ENCODE measurements around the gene ZNRF3.
"Not testable (repeated sequence)": the region's sequence is repeated elsewhere in the genome, so short reads cannot be mapped to it uniquely, and the experiment has no call there.

The ZNRF3 gene

DNA sequence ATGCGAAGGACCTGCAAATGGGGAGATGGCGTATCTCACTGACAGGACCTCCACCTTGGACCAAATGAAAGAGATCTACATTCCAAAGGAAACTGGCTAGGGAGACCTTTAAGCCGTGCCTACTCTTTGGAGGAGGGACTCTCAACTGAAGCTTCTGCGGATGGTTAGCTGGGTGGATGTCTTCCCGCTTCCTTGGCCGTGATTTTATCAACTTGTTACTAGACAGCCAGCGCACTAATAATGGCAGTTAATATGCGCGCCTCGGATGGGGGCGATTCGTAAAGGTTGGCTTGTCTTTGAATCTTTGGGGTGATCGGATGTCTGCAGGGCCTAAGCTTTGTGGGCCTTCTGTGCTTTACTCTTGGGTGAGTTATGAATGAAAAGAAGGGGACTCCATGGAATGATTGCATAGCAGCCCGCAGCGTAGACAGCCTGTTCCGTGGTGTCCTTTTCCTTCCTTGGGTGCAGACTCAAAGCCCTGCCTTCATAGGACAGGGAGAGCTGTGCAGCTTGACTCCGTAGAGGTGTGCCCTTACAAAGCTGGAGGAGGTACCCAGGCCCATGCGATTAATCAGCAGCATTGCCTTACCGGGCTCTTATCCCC is 1.5 kb downstream of the ZNRF3 start:
- no peak for DNase-seq (ENCODE audit: low read depth in 2 of 2)

GRCh38 chr22:28885939-28886338 is 2.6 kb downstream of the ZNRF3 start:
- no peak for DNase-seq (ENCODE audit: low read depth in 2 of 2)

GRCh38 chr22:28886679-28887078 is 3.3 kb downstream of the ZNRF3 start:
- not testable (repeated sequence) for DNase-seq (ENCODE audit: low read depth in 2 of 2)

- DNase-seq (ENCODE audit: low read depth in 2 of 2) = no peak
These were observed 4.5 kb downstream of the ZNRF3 start for GRCh38 chr22:28887725-28888459.

GRCh38 chr22:28889478-28890024 is 6.2 kb downstream of the ZNRF3 start:
- DNase-seq (ENCODE audit: low read depth in 2 of 2) = no peak

- DNase-seq (ENCODE audit: low read depth in 2 of 2) = no peak
These were observed 7.9 kb downstream of the ZNRF3 start for GRCh38 chr22:28891156-28891733.

- no peak for DNase-seq (ENCODE audit: low read depth in 2 of 2)
These were observed 8.9 kb downstream of the ZNRF3 start for GRCh38 chr22:28892175-28892731.

GRCh38 chr22:28893810-28894209 is 10.4 kb downstream of the ZNRF3 start:
- no peak for DNase-seq (ENCODE audit: low read depth in 2 of 2)

DNA sequence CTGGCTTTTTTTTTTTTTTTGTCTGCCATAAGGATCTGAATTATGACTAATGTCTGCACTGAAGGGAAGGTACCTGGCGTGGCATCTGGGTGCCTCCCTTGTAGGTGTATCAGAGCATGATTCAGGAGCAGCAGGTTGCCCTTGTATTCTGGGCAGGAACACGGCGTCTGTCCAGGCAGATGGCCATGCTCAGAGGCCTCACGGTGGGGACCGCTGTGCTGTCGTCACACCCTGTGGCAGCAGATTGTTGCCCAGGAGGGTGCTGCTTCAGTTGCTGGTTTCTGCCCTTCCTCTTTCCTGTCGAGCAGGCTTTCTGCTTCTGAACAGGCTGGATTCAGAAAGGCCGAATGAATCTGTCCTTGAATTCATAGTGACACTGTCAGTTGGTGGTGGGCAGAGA is 11.0 kb downstream of the ZNRF3 start:
- no peak for DNase-seq (ENCODE audit: low read depth in 2 of 2)

GRCh38 chr22:28894807-28895206 is 11.4 kb downstream of the ZNRF3 start:
- no peak for DNase-seq (ENCODE audit: low read depth in 2 of 2)

- DNase-seq (ENCODE audit: low read depth in 2 of 2) = no peak
These were observed 13.2 kb downstream of the ZNRF3 start for GRCh38 chr22:28896611-28897010.

DNA sequence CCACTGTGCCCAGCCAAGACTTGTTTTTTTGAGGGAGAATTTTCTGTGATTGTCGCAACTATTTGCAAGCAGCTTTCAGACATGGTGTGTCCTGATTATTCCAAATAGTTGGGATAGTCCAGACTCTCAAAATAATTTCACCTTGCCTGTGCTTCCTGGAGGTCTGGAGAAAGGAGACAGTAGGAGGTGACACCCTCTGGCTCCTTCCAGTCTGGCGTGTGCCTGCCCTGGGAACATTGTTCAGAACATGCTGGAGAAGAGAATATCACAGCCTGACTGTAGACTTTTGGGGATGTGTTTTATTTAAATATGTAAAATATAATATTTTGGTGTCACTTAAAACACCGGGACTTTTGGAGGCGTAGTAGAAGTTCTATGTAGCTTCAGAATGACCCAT is 14.9 kb downstream of the ZNRF3 start:
- no peak for DNase-seq (ENCODE audit: low read depth in 2 of 2)

- DNase-seq (ENCODE audit: low read depth in 2 of 2) = peak in 1 of 2 donors; percentile 4
These were observed 16.0 kb downstream of the ZNRF3 start for GRCh38 chr22:28899199-28899853.

DNA sequence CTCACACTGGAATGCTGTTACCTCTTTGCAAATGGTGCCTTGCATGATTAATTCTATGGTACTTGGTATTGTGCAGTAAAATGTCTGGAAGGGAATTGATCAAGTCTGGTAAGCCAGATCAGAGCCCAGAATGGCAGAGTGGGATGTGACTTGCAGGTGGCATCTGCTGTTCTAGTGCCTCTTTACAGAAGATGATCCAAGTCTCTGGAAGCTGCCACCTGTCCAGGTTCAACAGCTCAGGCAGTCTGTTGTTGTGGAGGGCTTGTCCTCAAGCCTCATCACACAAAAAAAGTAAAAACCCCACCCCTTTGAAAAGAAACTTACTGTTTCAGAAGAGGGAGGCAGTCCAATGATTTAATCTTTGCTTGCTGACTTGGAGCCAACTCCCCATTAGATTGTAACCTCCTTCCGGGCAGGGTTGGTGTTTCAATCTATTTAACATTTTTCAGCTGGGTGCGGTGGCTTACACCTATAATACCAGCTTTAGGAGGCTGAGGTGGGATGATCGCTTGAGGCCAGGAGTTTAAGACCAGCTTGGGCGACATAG is 17.1 kb downstream of the ZNRF3 start:
- DNase-seq (ENCODE audit: low read depth in 2 of 2) = no peak

- no peak for DNase-seq (ENCODE audit: low read depth in 2 of 2)
These were observed 19.1 kb downstream of the ZNRF3 start for GRCh38 chr22:28902490-28902889.

- no peak for DNase-seq (ENCODE audit: low read depth in 2 of 2)
These were observed 19.7 kb downstream of the ZNRF3 start for GRCh38 chr22:28903080-28903479.

DNA sequence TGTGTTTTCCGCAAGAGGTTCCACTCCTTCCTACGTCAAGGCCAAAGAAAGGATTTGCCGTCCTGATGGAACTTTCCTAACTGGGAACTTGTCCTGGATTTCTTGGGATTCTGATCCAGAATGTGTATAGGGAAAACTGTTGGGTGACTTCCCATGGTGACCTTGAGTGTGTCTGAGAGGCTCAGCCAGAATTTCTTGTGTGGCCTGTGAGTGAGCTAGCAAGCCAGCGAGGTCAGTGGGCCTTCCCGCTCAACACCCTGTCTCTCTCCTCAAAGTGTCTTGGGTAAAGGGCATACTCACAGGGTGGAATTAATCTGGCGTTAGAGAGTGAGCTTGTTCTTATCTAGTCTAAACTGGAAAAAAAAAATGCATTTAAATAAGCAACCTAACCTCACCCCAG is 20.4 kb downstream of the ZNRF3 start:
- no peak for DNase-seq (ENCODE audit: low read depth in 2 of 2)

DNA sequence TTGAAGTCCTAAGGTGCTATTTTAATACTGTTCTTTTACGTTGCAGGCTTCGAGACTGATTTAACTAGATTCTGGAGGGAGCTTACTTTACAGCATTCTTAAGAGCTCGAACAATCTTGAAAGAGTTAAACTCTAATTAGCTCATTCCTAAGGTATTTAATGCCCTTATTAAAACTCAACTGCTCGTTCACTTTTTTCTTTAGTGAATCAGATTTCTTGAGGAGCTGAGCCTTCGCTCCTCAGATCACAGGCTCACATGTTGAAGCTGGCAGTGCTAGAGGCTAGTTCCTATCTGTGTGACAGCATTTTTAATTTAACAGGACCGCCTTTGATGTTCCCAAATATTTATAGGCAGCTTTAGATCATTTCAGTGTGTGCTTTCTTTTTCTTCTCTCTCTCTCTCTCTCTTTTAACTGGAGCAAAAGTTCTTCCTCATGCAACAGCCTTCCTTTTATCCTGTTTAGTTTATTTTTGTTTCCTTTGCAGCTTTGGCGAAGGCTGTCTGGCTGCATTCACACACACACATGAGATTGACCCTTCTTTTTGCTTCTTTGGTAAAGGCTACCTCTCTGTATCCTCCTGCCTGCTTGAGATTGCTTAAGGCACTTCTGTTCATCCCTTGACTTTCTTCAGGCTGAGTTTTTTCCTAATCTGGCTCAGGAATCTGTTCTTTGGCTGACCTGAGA is 21.0 kb downstream of the ZNRF3 start:
- no peak for DNase-seq (ENCODE audit: low read depth in 2 of 2)

DNA sequence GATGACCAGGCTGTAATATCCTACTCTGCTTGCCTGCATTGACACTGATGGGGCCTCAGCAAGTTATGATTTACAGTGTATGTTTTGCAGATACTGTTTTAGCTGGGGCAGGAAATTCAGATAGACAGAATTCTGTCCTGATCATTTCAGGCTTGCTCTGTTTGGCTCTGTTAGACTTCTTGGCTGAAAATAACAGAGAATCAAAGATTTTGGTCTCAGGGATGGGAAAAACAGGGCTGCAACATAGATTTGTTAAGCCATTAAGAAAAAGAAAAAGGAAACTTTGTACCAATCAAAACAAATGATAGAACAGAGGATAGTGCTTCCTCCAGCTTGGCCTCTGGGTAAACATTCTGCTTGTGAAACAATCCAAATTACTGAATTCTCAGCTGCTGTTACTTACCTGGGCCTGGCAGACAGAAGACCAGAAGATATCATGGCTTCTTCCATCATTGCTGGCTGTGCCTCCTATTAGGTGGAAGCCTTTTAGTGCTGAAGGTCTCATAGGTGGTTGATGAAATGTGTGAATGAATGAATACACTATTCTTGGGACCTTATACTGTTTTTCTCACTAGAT is 22.0 kb downstream of the ZNRF3 start:
- DNase-seq (ENCODE audit: low read depth in 2 of 2) = no peak

DNA sequence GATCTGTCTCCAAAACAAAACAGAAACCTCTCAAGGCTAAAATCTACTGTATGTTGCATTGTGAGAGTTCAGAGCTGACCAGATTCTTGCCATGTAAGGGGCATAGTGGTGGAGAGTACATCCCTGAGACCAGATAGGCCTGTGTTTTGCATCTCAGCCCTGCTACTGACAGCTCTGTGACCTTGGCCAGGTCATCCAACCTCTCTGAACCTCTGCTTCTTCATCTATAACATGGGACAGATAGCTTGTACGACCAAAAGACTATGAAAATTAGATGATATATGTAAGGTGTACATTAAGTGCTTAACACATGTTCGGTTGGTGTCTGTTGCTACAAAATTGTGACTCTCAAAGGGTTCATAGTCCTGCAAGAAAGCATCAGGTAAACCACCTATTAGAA is 22.9 kb downstream of the ZNRF3 start:
- DNase-seq (ENCODE audit: low read depth in 2 of 2) = no peak
